ENCODE data around the gene GPD2. TPM values are rescaled to one million over a fixed set of nuclear protein-coding genes. Genes with fewer than 3 reads are reported as not detected.

The GPD2 gene
- total RNA-seq, 4 donors from 2014 or later, result 78.0 to 127 (median 105) TPM

DNA sequence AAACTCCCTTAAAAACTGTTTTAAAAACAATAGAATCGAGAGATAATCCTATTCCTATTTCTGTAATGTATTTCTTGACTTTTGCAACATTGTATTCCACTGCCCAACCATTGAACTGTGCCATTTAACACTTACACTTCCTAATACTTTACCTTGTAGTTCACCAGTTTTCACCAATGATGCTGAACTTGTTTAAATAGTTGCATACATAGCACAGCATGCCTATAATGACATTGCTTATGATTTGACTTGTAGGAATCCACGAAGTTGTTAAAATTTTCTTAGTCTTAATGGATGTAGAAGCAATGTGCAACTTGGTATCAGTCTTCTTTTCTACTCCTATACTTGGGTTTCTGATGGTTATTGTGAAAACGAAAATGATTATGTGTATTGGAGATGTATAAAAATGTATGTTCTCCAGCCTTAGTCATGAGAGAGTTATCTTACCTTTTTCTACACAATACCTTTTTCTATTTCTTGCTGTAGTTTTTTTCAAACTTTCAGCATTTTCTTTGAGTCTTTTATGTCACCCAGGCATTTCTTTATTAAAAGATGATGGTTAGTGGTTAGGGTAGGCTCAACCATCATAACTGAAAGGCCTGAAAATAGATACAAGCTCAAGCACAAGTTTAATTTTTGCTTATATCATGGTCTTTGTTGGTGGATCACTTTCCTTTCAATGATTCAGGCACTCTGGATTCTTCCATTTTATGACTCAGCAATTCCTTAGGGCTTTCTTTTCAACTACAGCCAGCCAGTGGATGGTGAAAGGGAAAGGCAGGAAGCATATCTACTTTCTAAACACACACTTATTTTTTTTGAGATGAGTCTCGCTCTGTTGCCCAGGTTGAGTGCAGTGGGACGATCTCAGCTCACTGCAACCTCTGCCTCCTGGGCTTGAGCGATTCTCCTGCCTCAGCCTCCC, 9.4 kb downstream of the GPD2 start:
- Histone ChIP-seq H3K36me3 (no peaks in the 10 kb centered on the region), H3K27me3 (no peaks in the 10 kb centered on the region), H3K27ac (peak overlapping the region; percentile 20 to 64 (median 34)), H3K9me3 (no peaks in the 10 kb centered on the region), H3K4me3 (replicated peaks in 1 of 3) (no peak overlapping the region), H3K4me1 (peaks cover 4 to 8% of the 10 kb centered on the region in 2 donors)
- DNase-seq, result peak in 1 of 2 donors; percentile 26
- TF ChIP-seq, protein P1, sequence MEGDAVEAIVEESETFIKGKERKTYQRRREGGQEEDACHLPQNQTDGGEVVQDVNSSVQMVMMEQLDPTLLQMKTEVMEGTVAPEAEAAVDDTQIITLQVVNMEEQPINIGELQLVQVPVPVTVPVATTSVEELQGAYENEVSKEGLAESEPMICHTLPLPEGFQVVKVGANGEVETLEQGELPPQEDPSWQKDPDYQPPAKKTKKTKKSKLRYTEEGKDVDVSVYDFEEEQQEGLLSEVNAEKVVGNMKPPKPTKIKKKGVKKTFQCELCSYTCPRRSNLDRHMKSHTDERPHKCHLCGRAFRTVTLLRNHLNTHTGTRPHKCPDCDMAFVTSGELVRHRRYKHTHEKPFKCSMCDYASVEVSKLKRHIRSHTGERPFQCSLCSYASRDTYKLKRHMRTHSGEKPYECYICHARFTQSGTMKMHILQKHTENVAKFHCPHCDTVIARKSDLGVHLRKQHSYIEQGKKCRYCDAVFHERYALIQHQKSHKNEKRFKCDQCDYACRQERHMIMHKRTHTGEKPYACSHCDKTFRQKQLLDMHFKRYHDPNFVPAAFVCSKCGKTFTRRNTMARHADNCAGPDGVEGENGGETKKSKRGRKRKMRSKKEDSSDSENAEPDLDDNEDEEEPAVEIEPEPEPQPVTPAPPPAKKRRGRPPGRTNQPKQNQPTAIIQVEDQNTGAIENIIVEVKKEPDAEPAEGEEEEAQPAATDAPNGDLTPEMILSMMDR (IDR thresholded peaks at IDR 0.05), result no peak
- TF ChIP-seq POLR2A (IDR thresholded peaks at IDR 0.05), result no peak
- WGBS, 2 donors, result 80 to 85% methylated on average over 6 of the region's 6 CpGs
- intact Hi-C loops (cut with DNase I), result no loop called here

DNA sequence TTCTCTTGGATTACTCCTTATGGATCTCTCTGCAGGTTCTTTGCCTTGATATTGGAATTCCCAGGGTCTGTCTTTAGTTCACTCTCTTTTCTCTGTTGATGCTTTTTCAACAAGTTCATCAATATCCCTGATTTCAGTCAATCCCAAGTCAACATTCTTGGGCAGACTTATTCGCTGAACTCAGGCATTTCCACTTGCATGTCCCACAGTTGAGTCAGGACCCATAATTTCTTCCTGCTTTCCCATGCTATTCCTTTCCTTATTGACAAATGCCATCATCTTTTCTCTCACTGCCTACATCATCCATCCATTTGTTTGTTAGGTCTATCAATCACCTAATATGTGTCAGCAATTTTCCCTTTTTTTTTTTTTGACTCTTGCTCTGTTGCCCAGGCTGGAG, 11.6 kb downstream of the GPD2 start:
- no peak overlapping the region for H3K4me3 ChIP-seq (replicated peaks in 1 of 3)
- no peaks in the 10 kb centered on the region for H3K9me3 ChIP-seq
- no peak for DNase-seq
- intact Hi-C loops (cut with DNase I), result no loop called here
- no peak for TF ChIP-seq POLR2A (IDR thresholded peaks at IDR 0.05)
- TF ChIP-seq, protein P1 (IDR thresholded peaks at IDR 0.05), result no peak
- no peaks in the 10 kb centered on the region for H3K27me3 ChIP-seq
- 100% methylated on average over 1 of the region's 1 CpG for WGBS, 2 donors
- no peak overlapping the region for H3K27ac ChIP-seq
- no peaks in the 10 kb centered on the region for H3K36me3 ChIP-seq
- H3K4me1 ChIP-seq, result peaks cover 4 to 11% of the 10 kb centered on the region in 2 donors

GRCh38 chr2:156448766-156449165, 12.6 kb downstream of the GPD2 start:
- no peak for DNase-seq
- no peaks in the 10 kb centered on the region for H3K9me3 ChIP-seq
- no peak overlapping the region for H3K4me3 ChIP-seq (replicated peaks in 1 of 3)
- TF ChIP-seq, protein P1 (IDR thresholded peaks at IDR 0.05), result no peak
- no peak for TF ChIP-seq POLR2A (IDR thresholded peaks at IDR 0.05)
- H3K27ac ChIP-seq, result no peak overlapping the region
- WGBS, 2 donors, result 70 to 87% methylated on average over 1 of the region's 1 CpG
- H3K27me3 ChIP-seq, result no peaks in the 10 kb centered on the region
- H3K36me3 ChIP-seq, result no peaks in the 10 kb centered on the region
- peaks cover 4 to 16% of the 10 kb centered on the region in 2 donors for H3K4me1 ChIP-seq
- intact Hi-C loops (cut with DNase I), result no loop called here

DNA sequence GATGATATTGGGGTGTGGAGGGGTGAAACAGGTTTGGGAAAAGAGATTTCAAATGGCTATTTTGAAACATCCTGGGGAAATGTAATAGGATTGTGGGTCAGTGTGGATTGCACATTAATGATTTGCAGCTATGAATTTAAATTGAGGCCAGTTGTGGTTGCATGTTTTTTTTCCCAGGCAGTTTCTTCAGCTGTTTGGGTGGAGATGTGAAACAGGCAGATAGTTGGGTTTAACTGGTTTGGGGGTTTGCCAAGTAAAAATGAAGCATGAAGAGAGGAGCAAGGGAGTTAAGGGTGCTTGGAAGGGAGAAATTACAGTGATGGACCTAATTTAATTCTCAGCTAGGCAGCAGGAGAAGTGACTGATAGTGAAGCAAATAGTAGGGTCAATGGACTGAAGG, 16.8 kb downstream of the GPD2 start:
- no peak for DNase-seq
- Histone ChIP-seq H3K4me1 (peaks cover 14 to 23% of the 10 kb centered on the region in 2 donors), H3K27me3 (no peaks in the 10 kb centered on the region), H3K36me3 (no peaks in the 10 kb centered on the region), H3K4me3 (replicated peaks in 1 of 3) (no peak overlapping the region), H3K9me3 (no peaks in the 10 kb centered on the region), H3K27ac (no peak overlapping the region)
- intact Hi-C loops (cut with DNase I), result no loop called here
- no peak for TF ChIP-seq POLR2A (IDR thresholded peaks at IDR 0.05)
- TF ChIP-seq, protein P1 (IDR thresholded peaks at IDR 0.05), result no peak

DNA sequence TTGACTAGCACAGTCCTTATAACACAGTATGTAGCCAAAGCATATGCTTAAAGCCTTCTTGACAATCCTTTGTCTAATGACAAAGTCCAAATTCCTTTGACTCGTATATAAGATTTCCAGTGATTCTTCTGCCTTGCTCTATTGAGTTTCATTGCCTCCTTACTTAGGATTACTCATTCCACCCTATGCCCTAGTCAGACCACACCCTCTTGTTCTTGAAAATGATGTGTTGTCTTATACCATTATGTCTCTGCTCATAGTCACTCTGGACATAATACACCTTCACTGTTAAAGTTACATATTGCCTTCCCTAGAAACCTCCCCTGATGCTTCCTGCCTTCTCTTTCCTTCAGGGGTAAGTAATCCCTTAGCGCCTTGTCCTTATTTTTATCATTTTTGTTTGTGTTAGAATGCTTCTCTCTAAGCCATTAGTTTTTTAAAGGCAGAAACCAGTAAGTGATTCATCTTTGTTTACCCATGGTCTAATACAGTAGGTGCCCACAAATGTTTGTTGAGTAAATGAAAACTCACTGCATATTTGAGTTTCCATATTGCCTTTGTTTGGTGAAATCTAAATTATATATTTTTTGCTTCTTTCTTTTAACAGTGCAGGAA, 19.3 kb downstream of the GPD2 start:
- H3K9me3 ChIP-seq, result no peaks in the 10 kb centered on the region
- H3K36me3 ChIP-seq, result no peaks in the 10 kb centered on the region
- no peak for DNase-seq
- no peak overlapping the region for H3K4me3 ChIP-seq (replicated peaks in 1 of 3)
- H3K27ac ChIP-seq, result no peak overlapping the region
- H3K4me1 ChIP-seq, result peaks cover 24 to 38% of the 10 kb centered on the region in 2 donors
- intact Hi-C loops (cut with DNase I), result no loop called here
- H3K27me3 ChIP-seq, result no peaks in the 10 kb centered on the region
- TF ChIP-seq, protein P1 (IDR thresholded peaks at IDR 0.05), result no peak
- TF ChIP-seq POLR2A (IDR thresholded peaks at IDR 0.05), result no peak
- WGBS, 2 donors, result 89 to 94% methylated on average over 2 of the region's 2 CpGs
